NCI-H1048 (cell line): ENCODE results near the gene KRT74.

Experiments used
- DNase-seq: peaks from one replicate; lab custom pipeline; 2025; lab: John Stamatoyannopoulos, UW

The KRT74 gene

GRCh38 chr12:52573306-52573705, 337 bp downstream of the KRT74 start:
- no peak for DNase-seq

DNA sequence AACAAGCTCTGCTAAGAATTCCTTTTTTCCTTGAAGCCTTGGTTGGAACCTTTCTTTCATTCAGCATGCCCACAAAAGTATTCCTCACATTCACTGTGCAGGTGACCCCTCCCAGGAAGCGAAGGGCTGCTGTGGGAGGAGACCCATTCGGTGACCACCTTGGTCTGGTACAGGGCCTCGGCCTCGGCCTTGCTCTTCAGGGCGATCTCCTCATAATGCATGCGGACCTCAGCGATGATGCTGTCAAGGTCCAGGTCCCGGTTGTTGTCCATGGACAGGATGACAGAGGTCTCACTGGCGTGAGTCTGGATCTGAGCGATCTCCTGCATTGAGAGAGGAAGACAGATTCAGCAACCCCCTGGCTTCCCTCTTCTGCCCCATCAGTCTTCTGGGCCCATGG, 3.1 kb downstream of the KRT74 start:
- DNase-seq, result no peak

- no peak for DNase-seq
Observed at GRCh38 chr12:52568111-52568510, 5.5 kb downstream of the KRT74 start.

- no peak for DNase-seq
Observed at GRCh38 chr12:52566847-52567291, 6.8 kb downstream of the KRT74 start.

- no peak for DNase-seq
Observed at GRCh38 chr12:52564582-52564981, 9.1 kb downstream of the KRT74 start.

- no peak for DNase-seq
Observed at GRCh38 chr12:52561880-52562449, 11.7 kb downstream of the KRT74 start.

GRCh38 chr12:52559979-52560378, 13.7 kb downstream of the KRT74 start:
- no peak for DNase-seq

DNA sequence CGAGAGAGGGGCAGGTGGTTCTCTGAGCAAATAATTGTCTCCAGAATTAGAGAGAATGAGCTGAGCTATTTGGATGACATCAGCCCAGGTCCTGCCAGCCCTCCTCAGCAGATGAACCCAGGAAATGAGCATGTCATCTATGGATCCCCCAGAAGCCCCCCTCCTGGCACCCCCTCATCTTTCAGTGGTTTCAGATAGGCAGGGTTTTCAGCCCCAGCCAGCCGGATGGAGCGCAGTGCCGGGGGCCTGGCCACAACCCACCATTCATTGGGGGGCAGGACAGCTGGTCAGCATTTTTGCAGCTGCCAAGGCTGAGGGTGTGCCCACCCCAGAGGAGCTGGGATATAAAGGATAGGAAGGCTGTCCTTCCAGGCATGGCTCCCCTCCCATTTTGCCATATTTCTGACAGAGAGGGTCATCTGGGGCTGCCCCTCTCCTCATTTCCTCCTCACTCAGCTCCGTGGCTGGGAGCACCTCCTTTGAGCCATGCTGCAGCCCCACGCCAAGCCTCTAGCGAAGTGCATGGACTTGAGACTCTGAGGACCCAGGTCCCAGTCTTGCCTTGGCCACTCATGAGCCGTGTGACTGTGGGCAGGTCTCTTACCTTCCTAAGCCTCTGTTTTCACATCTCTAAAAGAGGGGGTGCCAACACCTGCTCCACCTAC, 14.7 kb downstream of the KRT74 start:
- DNase-seq, result no peak

DNA sequence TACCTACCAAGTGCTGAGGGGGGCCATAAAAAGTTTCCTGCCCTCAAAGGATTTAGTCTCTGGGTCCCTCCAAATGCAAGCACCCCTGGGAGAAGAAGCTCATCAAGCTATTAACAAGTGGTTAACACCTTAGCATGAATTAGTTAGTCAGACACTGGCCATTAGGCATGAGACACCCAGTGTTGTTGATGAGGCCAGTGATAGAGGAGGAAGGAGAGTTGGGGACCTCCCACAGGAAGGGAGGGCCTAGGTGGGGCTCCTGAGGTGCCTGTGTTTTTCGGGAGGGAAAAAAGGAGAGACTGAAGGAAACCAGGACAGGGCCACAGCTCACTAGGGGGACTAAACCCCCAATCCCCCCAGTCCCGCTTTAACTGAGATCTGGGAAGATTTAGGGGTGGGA, 16.2 kb downstream of the KRT74 start:
- DNase-seq, result no peak

DNA sequence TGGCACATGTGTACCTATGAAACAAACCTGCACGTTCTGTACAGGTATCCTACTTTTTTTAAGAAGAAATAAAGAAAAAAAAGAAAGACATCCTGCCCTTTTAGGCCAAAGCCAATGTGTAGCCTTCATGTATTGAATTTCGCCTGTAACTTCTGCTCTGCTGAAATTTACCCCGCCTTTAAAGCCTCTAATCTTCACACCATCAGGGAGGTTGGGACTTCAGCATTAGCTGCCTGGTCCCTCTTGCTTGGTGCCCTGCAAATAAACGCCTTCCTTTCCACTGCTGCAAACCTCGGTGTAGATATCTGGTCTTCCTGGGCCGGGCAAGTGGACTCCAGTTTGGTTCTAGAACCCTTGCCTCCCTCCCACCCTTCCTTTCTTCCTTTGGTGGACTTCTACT, 18.1 kb downstream of the KRT74 start:
- DNase-seq, result no peak

- no peak for DNase-seq
Observed at GRCh38 chr12:52552681-52553195, 20.9 kb downstream of the KRT74 start, which contains the start of gene KRT71. Gene KRT71 (minus strand): TSS chr12:52553145. CDS start chr12:52553077, 68 bp downstream.

GRCh38 chr12:52552055-52552454, 21.6 kb downstream of the KRT74 start:
- DNase-seq, result no peak

GRCh38 chr12:52551216-52551865, 22.3 kb downstream of the KRT74 start:
- no peak for DNase-seq

- DNase-seq, result no peak
Observed at GRCh38 chr12:52546126-52546525, 27.5 kb downstream of the KRT74 start.

- no peak for DNase-seq
Observed at GRCh38 chr12:52543985-52544883, 29.4 kb downstream of the KRT74 start.

GRCh38 chr12:52542785-52543318, 30.8 kb downstream of the KRT74 start:
- DNase-seq, result no peak

- DNase-seq, result no peak
Observed at GRCh38 chr12:52542157-52542556, 31.5 kb downstream of the KRT74 start.

DNA sequence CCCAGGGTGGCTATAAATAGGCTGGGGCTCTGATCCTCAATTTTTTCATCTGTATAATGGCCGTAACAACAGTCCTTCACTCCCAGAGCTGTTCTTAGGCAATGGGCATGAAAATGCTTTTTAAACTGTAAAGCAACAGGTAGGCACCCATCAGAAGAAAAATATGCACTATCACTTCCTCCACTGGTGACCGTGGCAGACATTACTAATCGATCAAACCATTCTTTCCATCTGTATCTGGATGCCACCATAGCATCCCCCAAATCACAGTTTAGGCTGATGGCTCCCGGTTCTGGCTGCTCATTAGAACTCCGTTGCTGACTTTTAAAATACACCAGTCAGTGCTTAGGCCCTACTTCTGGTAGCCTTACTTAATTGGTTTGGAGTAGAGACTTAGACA, 31.9 kb downstream of the KRT74 start:
- DNase-seq, result no peak

- no peak for DNase-seq
Observed at GRCh38 chr12:52540531-52540930, 33.1 kb downstream of the KRT74 start.

GRCh38 chr12:52539821-52540173, 33.8 kb downstream of the KRT74 start:
- no peak for DNase-seq

DNA sequence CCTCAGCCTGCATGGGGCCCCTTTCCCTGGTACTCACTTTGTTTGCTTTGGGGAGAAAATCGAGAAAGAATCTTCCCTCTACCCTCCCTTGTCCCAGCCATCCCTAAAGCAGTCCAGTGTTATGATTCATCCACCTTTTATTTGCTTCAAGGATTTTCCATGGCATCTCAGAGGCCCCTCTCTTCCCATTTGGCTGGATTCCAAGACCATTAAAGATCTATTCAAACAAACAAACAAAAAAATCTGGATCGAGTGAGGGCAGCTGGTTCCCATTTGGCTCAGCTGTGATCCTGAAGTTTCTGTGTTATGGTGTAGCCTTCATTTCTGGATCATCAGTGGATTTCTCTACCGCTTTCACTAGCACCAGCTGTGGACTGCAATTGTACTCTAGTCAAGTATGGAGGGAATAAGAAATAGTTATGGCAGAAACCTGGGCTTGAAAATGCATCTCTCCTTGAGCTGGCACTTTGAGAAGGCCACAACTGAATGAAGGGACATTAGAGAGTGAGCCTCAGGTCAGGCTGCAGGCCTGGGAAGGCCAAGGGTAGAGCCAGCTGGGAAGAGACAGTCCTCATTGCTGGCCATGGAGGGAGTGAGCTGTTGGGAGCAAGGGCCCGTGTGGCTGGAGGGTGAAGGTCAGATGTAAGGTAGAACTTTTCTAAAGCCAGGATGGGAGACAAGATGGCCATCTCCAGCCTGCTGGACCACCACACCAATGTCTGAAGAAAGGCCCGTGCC, 34.4 kb downstream of the KRT74 start:
- no peak for DNase-seq
